B cell (primary cell): ENCODE results near the gene SMIM45.
A peak's percentile ranks its signal among the peaks of the same experiment; 100 is the strongest.

Experiments
- ATAC-seq: fragments of 200-7000 bp; cut with Tn5 transposase; one replicate; pipeline ENCODE4 v1.10.0; 2021; ENCODE audit warnings: low read depth, mild to moderate bottlenecking, moderate number of reproducible peaks, moderate library complexity
- CTCF ChIA-PET: fragments of 350-600 bp; sonication (Branson Sonifier 250); formaldehyde crosslinking; loops from one replicate; lab custom pipeline; 2021; ENCODE audit warnings: antibody characterized with exemption, inconsistent platforms; lab: Charles Lee
- POLR2A ChIA-PET: fragments of 350-600 bp; sonication (Branson Sonifier 250); formaldehyde crosslinking; loops from one replicate; lab custom pipeline; 2021; ENCODE audit warnings: antibody characterized with exemption; lab: Charles Lee
- DNase-seq: peaks from one replicate; pipeline ENCODE4 v3.0.0; 2013
- H2AFZ ChIP-seq: 2 replicates; pipeline ENCODE4 v1.6.1; 2012; ENCODE audit warnings: mild to moderate bottlenecking, low read depth, low read length; ENCODE audit not compliant: insufficient read depth, poor library complexity, severe bottlenecking
- H3K27ac ChIP-seq, 2 donors: 1 replicate in 1 of 2; 2 replicates in 1 of 2; pipeline ENCODE4 v1.5.1; 2012 to 2013; ENCODE audit warnings: low read length in 2 of 2, mild to moderate bottlenecking in 2 of 2, moderate library complexity in 1 of 2
- H3K27me3 ChIP-seq, 4 experiments: fragments of 200-600 bp in 1 of 4; sonication (generic) in 1 of 4; replicated peaks in 1 of 4; 1 replicate in 2 of 4; 2 replicates in 2 of 4; pipeline versions ENCODE4 v1.6.1 to v1.7.0; 2013 to 2016; ENCODE audit warnings: low read length in 3 of 4, mild to moderate bottlenecking in 2 of 4, mixed read lengths in 1 of 4, moderate library complexity in 1 of 4; ENCODE audit not compliant: insufficient read depth in 4 of 4, control insufficient read depth in 3 of 4; ENCODE audit errors: control extremely low read depth in 1 of 4
- H3K36me3 ChIP-seq, 2 experiments: replicated peaks in 1 of 2; 1 replicate in 1 of 2; 2 replicates in 1 of 2; pipeline versions ENCODE4 v1.6.1 to v1.7.1; 2013; ENCODE audit warnings: low read length in 1 of 2; ENCODE audit not compliant: insufficient read depth in 2 of 2, control insufficient read depth in 1 of 2; ENCODE audit errors: control extremely low read depth in 1 of 2, extremely low read depth in 1 of 2
- H3K4me1 ChIP-seq, 2 donors: fragments of 200-600 bp in 1 of 2; sonication (generic) in 1 of 2; 1 replicate in 1 of 2; 2 replicates in 1 of 2; pipeline versions ENCODE4 v1.5.1 to v1.6.1; 2013 to 2017; ENCODE audit warnings: low read length in 2 of 2; ENCODE audit not compliant: control insufficient read depth in 2 of 2, insufficient read depth in 2 of 2
- H3K4me2 ChIP-seq: replicated peaks from 2 replicates; pipeline ENCODE3; 2012; ENCODE audit warnings: mild to moderate bottlenecking, low read depth, low read length; ENCODE audit not compliant: poor library complexity, severe bottlenecking
- H3K4me3 ChIP-seq, 5 experiments: fragments of 200-600 bp in 1 of 5; sonication (generic) in 1 of 5; 1 replicate in 3 of 5; 2 replicates in 2 of 5; pipeline versions ENCODE4 v1.5.1 to v1.7.0; 2011 to 2016; ENCODE audit warnings: low read length in 4 of 5, mild to moderate bottlenecking in 4 of 5, low read depth in 2 of 5, control low read depth in 1 of 5, moderate library complexity in 1 of 5; ENCODE audit not compliant: insufficient read depth in 1 of 5; ENCODE audit errors: control extremely low read depth in 1 of 5, extremely low read depth in 1 of 5
- H3K79me2 ChIP-seq: fragments of 200-600 bp; sonication (generic); one replicate; pipeline ENCODE4 v1.6.0; 2016; ENCODE audit warnings: low read length; ENCODE audit not compliant: control insufficient read depth, insufficient read depth
- H3K9ac ChIP-seq: fragments of 200-600 bp; sonication (generic); 2 replicates; pipeline ENCODE4 v1.6.1; 2017; ENCODE audit warnings: mild to moderate bottlenecking, low read length, moderate library complexity
- H3K9me3 ChIP-seq, 3 donors: one replicate each; pipeline versions ENCODE4 v1.6.1 to v1.7.1; 2013; ENCODE audit warnings: low read length in 2 of 3; ENCODE audit not compliant: control insufficient read depth in 2 of 3, insufficient read depth in 1 of 3; ENCODE audit errors: control extremely low read depth in 1 of 3
- H4K20me1 ChIP-seq: 2 replicates; pipeline ENCODE4 v1.6.0; 2012; ENCODE audit warnings: mild to moderate bottlenecking, low read length; ENCODE audit not compliant: insufficient read depth, control insufficient read depth, poor library complexity, severe bottlenecking
- H3K27ac Mint-ChIP-seq: one replicate; pipeline ENCODE4 v1.8.0; 2021; ENCODE audit warnings: mixed read lengths
- H3K27me3 Mint-ChIP-seq: one replicate; pipeline ENCODE4 v1.8.0; 2021; ENCODE audit warnings: mixed read lengths
- H3K4me1 Mint-ChIP-seq: one replicate; pipeline ENCODE4 v1.8.0; 2021; ENCODE audit warnings: mixed read lengths
- H3K4me3 Mint-ChIP-seq: one replicate; pipeline ENCODE4 v1.8.0; 2021; ENCODE audit warnings: mixed read lengths
- H3K9me3 Mint-ChIP-seq: one replicate; pipeline ENCODE4 v1.8.0; 2022; ENCODE audit warnings: mixed read lengths; ENCODE audit not compliant: insufficient read depth
- EZH2 ChIP-seq: IDR thresholded peaks from 2 replicates; pipeline ENCODE4 v1.6.1; 2012; ENCODE audit warnings: borderline replicate concordance, low read depth, mild to moderate bottlenecking, moderate library complexity, low read length; ENCODE audit not compliant: insufficient read depth, poor library complexity, severe bottlenecking
- WGBS: methylation state at CpG from one replicate; pipeline ENCODE4 v1.1.5; 2013; ENCODE audit warnings: missing lambda C conversion rate; ENCODE audit not compliant: insufficient coverage; 5-methylcytosine and 5-hydroxymethylcytosine counted together
- intact Hi-C: fragments of 100-400 bp; cut with micrococcal nuclease; formaldehyde crosslinking; loops from one replicate; pipeline ENCODE4 v1.10.0; 2022
- TF ChIP-seq, protein P1 (sequence below): fragments of 200-600 bp; IDR thresholded peaks from one replicate; pipeline ENCODE4 v1.8.0; 2022; ENCODE audit warnings: antibody characterized with exemption, mild to moderate bottlenecking

SMIM45 gene

DNA sequence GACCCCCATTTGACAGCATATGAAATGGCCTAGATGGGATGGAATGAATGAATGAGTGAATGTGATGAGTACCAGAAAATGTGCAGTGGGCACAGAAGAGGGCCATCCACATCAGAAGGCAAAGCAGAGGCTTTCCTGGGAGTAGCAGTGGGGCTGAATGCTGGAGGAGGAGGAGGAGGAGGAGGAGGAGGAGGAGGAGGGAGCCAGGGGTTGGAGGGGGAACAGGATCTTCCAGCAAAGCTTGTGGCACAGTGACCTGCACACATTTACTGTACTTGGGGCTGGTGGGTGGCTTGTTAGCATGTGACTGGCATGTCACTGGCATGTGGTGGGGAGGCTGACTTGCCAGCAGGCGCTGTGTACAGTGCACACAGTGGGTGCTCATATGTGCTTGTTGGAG, 26.8 kb downstream of the SMIM45 start:
- H3K27ac ChIP-seq, result no peak overlapping the region
- H2AFZ ChIP-seq, result no peak overlapping the region
- peaks cover 10 to 12% of the 10 kb centered on the region in 2 donors for H3K4me1 ChIP-seq
- Mint-ChIP-seq H3K4me1 (peaks cover 16% of the 10 kb centered on the region), H3K27me3 (peaks cover 36% of the 10 kb centered on the region), H3K4me3 (peak overlapping the region; percentile 4), H3K9me3 (no peaks in the 10 kb centered on the region), H3K27ac (no peak overlapping the region)
- H3K27me3 ChIP-seq, result peaks cover 0 to 41% (median 18%) of the 10 kb centered on the region in 4 experiments
- no peaks in the 10 kb centered on the region for H4K20me1 ChIP-seq
- DNase-seq (no peak), ATAC-seq (no peak)
- POLR2A ChIA-PET, result no interaction called here
- no peak overlapping the region for H3K4me3 ChIP-seq
- WGBS, result 100% methylated on average over 1 of the region's 1 CpG
- no peaks in the 10 kb centered on the region for H3K79me2 ChIP-seq
- no peak overlapping the region for H3K9ac ChIP-seq
- H3K36me3 ChIP-seq, result no peaks in the 10 kb centered on the region
- intact Hi-C loops, result no loop called here
- CTCF ChIA-PET, result no interaction called here
- peaks cover 0 to 2% (median 0%) of the 10 kb centered on the region in 3 donors for H3K9me3 ChIP-seq
- no peak overlapping the region for H3K4me2 ChIP-seq
- TF ChIP-seq, protein P1, sequence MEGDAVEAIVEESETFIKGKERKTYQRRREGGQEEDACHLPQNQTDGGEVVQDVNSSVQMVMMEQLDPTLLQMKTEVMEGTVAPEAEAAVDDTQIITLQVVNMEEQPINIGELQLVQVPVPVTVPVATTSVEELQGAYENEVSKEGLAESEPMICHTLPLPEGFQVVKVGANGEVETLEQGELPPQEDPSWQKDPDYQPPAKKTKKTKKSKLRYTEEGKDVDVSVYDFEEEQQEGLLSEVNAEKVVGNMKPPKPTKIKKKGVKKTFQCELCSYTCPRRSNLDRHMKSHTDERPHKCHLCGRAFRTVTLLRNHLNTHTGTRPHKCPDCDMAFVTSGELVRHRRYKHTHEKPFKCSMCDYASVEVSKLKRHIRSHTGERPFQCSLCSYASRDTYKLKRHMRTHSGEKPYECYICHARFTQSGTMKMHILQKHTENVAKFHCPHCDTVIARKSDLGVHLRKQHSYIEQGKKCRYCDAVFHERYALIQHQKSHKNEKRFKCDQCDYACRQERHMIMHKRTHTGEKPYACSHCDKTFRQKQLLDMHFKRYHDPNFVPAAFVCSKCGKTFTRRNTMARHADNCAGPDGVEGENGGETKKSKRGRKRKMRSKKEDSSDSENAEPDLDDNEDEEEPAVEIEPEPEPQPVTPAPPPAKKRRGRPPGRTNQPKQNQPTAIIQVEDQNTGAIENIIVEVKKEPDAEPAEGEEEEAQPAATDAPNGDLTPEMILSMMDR, result no peak
- TF ChIP-seq EZH2, result no peak

DNA sequence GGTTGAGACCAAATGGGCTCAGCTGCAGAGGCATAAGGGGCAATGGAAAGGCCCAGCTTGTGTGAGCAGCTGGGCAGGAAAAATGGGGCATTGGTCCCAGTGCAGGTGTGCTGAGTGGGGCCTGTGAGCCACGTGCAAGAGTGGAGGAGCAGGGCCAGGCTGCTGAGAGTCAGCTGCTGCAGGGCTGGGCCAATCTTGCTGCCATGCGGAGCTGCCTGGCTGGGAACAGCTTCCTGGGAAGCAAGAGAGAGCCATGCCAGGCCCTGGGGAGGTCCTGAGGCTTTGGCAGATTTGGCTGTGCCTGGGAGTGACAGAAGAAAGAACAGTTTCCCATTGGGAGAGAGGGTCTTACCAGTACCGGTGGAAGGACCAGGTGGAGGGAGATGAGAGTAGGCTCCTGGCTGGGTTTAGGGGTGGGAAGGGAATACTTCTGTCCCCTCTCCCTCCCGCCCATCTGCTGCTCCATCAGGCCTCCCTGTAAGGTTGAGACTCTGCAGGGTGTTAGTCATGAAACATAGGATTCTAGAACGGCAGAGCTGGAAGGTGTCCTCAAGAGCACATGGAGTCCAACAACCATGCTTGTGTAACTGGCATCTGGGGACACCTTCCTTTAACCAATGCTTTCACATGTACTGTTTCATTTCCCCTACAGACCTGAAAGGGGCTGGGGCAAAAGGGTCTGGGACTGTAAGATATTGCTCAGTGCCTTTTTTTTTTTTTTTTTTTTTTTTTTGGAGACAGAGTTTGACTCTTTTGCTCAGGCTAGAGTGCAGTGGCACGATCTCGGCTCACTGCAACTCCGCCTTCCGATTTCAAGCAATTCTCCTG, 27.7 kb downstream of the SMIM45 start:
- no peaks in the 10 kb centered on the region for H3K9me3 Mint-ChIP-seq
- POLR2A ChIA-PET, result no interaction called here
- Histone ChIP-seq H4K20me1 (no peaks in the 10 kb centered on the region), H3K36me3 (no peaks in the 10 kb centered on the region), H3K4me1 (peaks cover 10 to 12% of the 10 kb centered on the region in 2 donors), H3K27ac (no peak overlapping the region), H3K4me3 (no peak overlapping the region), H3K4me2 (no peak overlapping the region), H3K9me3 (peaks cover 0 to 2% (median 0%) of the 10 kb centered on the region in 3 donors), H3K9ac (no peak overlapping the region), H3K27me3 (peaks cover 0 to 36% (median 18%) of the 10 kb centered on the region in 4 experiments), H2AFZ (no peak overlapping the region), H3K79me2 (no peaks in the 10 kb centered on the region)
- DNase-seq, result no peak
- no peak overlapping the region for H3K4me3 Mint-ChIP-seq
- intact Hi-C loops, result no loop called here
- H3K27ac Mint-ChIP-seq, result no peak overlapping the region
- H3K4me1 Mint-ChIP-seq, result peaks cover 15% of the 10 kb centered on the region
- H3K27me3 Mint-ChIP-seq, result peaks cover 31% of the 10 kb centered on the region
- no peak for TF ChIP-seq EZH2
- TF ChIP-seq, protein P1, result no peak
- ATAC-seq, result no peak
- WGBS, result 69% methylated on average over 3 of the region's 9 CpGs
- CTCF ChIA-PET, result interaction anchor here (0.7 kb wide), 1 partner anchor 464 kb away, joined by 4 read pairs; no protein-coding TSS in a partner anchor
